ENCODE data around the gene EFHC1. TPM values are rescaled to one million over a fixed set of nuclear protein-coding genes. Genes with fewer than 3 reads are reported as not detected.
A peak's percentile ranks its signal among the peaks of the same experiment; 100 is the strongest.

EFHC1 gene
- total RNA-seq, 1 experiment from 2014 or later = 15.5 TPM

DNA sequence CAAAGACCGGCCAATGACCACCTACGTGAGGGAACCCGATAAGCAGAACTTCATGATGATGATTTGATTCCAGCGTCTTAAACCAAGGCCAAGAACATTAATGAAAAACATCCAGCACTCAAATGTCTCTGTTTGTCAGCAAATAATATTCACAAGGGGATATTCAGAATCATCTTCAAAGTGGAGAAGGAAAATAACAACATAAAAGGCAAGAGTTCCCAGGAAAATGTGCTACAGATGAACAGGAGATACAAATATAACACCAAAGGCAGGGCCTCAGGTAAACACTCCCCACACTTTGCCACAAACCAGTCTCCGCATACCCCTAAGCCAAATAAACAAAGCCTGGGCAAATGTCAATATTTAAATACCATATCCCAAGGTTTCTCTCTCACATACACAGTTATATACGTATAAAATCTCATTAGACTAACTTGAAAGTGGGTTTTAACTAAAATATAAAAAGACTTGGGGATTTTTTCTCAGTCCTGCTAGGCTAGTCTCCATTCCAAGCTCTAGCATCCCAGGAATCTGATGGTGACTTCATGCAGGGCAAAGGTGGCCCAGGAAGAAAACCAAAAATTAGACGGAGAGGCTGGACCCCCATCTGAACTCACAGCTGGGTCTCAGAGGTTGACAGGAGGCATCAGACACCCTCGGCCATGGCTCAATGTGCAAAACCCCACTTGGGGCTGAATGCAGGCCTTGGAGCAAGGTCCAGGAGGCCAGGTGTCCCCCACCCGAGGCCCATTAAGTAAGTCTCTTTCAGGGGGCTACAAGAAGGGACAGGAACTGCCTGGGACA, 124.7 kb downstream of the EFHC1 start:
- no peaks in the 10 kb centered on the region for H3K27me3 Mint-ChIP-seq (ENCODE audit: low read depth)
- H3K4me3 Mint-ChIP-seq = no peak overlapping the region
- no peak for DNase-seq (ENCODE audit: low spot score)
- ChIA-PET CTCF (interaction anchor here (0.9 kb wide), 1 partner anchor 32 kb away, joined by 3 read pairs; the partner anchor contains the start of gene TRAM2), POLR2A (interaction anchor here (1.0 kb wide), 1 partner anchor 9 kb away, joined by 3 read pairs; no protein-coding TSS in a partner anchor)
- no peak for ATAC-seq
- TF ChIP-seq MXD4 (CRISPR knock-in tag; IDR thresholded peaks at IDR 0.05; ENCODE audit: borderline replicate concordance) = no peak
- TF ChIP-seq, protein P1, sequence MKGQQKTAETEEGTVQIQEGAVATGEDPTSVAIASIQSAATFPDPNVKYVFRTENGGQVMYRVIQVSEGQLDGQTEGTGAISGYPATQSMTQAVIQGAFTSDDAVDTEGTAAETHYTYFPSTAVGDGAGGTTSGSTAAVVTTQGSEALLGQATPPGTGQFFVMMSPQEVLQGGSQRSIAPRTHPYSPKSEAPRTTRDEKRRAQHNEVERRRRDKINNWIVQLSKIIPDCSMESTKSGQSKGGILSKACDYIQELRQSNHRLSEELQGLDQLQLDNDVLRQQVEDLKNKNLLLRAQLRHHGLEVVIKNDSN (CRISPR knock-in tag; IDR thresholded peaks at IDR 0.05) = no peak
- no peak for TF ChIP-seq ZNF671 (CRISPR knock-in tag; IDR thresholded peaks at IDR 0.05)
- no peak for TF ChIP-seq NR1H2 (CRISPR knock-in tag; IDR thresholded peaks at IDR 0.05)
- no peak for TF ChIP-seq GABPB1 (CRISPR knock-in tag; IDR thresholded peaks at IDR 0.05)
- TF ChIP-seq CREB1 (CRISPR knock-in tag; IDR thresholded peaks at IDR 0.05) = no peak
- TF ChIP-seq, protein P2, sequence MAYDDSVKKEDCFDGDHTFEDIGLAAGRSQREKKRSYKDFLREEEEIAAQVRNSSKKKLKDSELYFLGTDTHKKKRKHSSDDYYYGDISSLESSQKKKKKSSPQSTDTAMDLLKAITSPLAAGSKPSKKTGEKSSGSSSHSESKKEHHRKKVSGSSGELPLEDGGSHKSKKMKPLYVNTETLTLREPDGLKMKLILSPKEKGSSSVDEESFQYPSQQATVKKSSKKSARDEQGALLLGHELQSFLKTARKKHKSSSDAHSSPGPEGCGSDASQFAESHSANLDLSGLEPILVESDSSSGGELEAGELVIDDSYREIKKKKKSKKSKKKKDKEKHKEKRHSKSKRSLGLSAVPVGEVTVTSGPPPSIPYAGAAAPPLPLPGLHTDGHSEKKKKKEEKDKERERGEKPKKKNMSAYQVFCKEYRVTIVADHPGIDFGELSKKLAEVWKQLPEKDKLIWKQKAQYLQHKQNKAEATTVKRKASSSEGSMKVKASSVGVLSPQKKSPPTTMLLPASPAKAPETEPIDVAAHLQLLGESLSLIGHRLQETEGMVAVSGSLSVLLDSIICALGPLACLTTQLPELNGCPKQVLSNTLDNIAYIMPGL (CRISPR knock-in tag; IDR thresholded peaks at IDR 0.05) = no peak
- TF ChIP-seq, protein P3, sequence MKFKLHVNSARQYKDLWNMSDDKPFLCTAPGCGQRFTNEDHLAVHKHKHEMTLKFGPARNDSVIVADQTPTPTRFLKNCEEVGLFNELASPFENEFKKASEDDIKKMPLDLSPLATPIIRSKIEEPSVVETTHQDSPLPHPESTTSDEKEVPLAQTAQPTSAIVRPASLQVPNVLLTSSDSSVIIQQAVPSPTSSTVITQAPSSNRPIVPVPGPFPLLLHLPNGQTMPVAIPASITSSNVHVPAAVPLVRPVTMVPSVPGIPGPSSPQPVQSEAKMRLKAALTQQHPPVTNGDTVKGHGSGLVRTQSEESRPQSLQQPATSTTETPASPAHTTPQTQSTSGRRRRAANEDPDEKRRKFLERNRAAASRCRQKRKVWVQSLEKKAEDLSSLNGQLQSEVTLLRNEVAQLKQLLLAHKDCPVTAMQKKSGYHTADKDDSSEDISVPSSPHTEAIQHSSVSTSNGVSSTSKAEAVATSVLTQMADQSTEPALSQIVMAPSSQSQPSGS (CRISPR knock-in tag; IDR thresholded peaks at IDR 0.05; ENCODE audit: borderline replicate concordance, low read depth) = no peak
- TF ChIP-seq, protein P4, sequence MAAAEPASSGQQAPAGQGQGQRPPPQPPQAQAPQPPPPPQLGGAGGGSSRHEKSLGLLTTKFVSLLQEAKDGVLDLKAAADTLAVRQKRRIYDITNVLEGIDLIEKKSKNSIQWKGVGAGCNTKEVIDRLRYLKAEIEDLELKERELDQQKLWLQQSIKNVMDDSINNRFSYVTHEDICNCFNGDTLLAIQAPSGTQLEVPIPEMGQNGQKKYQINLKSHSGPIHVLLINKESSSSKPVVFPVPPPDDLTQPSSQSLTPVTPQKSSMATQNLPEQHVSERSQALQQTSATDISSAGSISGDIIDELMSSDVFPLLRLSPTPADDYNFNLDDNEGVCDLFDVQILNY (CRISPR knock-in tag; IDR thresholded peaks at IDR 0.05) = no peak
- TF ChIP-seq TEAD4 (CRISPR knock-in tag; IDR thresholded peaks at IDR 0.05) = no peak
- no peak for TF ChIP-seq EMX1 (CRISPR knock-in tag; IDR thresholded peaks at IDR 0.05)
- no peak for TF ChIP-seq GTF2I (CRISPR knock-in tag; conservative IDR thresholded peaks at IDR 0.05)
- no peak for TF ChIP-seq NFYB (CRISPR knock-in tag; conservative IDR thresholded peaks at IDR 0.05; ENCODE audit: low read depth)
- TF ChIP-seq, protein P5, sequence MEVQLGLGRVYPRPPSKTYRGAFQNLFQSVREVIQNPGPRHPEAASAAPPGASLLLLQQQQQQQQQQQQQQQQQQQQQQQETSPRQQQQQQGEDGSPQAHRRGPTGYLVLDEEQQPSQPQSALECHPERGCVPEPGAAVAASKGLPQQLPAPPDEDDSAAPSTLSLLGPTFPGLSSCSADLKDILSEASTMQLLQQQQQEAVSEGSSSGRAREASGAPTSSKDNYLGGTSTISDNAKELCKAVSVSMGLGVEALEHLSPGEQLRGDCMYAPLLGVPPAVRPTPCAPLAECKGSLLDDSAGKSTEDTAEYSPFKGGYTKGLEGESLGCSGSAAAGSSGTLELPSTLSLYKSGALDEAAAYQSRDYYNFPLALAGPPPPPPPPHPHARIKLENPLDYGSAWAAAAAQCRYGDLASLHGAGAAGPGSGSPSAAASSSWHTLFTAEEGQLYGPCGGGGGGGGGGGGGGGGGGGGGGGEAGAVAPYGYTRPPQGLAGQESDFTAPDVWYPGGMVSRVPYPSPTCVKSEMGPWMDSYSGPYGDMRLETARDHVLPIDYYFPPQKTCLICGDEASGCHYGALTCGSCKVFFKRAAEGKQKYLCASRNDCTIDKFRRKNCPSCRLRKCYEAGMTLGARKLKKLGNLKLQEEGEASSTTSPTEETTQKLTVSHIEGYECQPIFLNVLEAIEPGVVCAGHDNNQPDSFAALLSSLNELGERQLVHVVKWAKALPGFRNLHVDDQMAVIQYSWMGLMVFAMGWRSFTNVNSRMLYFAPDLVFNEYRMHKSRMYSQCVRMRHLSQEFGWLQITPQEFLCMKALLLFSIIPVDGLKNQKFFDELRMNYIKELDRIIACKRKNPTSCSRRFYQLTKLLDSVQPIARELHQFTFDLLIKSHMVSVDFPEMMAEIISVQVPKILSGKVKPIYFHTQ (CRISPR knock-in tag; IDR thresholded peaks at IDR 0.05) = no peak
- TF ChIP-seq, protein P6, sequence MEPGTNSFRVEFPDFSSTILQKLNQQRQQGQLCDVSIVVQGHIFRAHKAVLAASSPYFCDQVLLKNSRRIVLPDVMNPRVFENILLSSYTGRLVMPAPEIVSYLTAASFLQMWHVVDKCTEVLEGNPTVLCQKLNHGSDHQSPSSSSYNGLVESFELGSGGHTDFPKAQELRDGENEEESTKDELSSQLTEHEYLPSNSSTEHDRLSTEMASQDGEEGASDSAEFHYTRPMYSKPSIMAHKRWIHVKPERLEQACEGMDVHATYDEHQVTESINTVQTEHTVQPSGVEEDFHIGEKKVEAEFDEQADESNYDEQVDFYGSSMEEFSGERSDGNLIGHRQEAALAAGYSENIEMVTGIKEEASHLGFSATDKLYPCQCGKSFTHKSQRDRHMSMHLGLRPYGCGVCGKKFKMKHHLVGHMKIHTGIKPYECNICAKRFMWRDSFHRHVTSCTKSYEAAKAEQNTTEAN (CRISPR knock-in tag; IDR thresholded peaks at IDR 0.05) = no peak
- TF ChIP-seq, protein P7, sequence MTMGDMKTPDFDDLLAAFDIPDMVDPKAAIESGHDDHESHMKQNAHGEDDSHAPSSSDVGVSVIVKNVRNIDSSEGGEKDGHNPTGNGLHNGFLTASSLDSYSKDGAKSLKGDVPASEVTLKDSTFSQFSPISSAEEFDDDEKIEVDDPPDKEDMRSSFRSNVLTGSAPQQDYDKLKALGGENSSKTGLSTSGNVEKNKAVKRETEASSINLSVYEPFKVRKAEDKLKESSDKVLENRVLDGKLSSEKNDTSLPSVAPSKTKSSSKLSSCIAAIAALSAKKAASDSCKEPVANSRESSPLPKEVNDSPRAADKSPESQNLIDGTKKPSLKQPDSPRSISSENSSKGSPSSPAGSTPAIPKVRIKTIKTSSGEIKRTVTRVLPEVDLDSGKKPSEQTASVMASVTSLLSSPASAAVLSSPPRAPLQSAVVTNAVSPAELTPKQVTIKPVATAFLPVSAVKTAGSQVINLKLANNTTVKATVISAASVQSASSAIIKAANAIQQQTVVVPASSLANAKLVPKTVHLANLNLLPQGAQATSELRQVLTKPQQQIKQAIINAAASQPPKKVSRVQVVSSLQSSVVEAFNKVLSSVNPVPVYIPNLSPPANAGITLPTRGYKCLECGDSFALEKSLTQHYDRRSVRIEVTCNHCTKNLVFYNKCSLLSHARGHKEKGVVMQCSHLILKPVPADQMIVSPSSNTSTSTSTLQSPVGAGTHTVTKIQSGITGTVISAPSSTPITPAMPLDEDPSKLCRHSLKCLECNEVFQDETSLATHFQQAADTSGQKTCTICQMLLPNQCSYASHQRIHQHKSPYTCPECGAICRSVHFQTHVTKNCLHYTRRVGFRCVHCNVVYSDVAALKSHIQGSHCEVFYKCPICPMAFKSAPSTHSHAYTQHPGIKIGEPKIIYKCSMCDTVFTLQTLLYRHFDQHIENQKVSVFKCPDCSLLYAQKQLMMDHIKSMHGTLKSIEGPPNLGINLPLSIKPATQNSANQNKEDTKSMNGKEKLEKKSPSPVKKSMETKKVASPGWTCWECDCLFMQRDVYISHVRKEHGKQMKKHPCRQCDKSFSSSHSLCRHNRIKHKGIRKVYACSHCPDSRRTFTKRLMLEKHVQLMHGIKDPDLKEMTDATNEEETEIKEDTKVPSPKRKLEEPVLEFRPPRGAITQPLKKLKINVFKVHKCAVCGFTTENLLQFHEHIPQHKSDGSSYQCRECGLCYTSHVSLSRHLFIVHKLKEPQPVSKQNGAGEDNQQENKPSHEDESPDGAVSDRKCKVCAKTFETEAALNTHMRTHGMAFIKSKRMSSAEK (CRISPR knock-in tag; IDR thresholded peaks at IDR 0.05; ENCODE audit: borderline replicate concordance) = no peak
- TF ChIP-seq TCF7 (CRISPR knock-in tag; IDR thresholded peaks at IDR 0.05; ENCODE audit: low read depth) = no peak
- TF ChIP-seq, protein P8, sequence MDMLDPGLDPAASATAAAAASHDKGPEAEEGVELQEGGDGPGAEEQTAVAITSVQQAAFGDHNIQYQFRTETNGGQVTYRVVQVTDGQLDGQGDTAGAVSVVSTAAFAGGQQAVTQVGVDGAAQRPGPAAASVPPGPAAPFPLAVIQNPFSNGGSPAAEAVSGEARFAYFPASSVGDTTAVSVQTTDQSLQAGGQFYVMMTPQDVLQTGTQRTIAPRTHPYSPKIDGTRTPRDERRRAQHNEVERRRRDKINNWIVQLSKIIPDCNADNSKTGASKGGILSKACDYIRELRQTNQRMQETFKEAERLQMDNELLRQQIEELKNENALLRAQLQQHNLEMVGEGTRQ (CRISPR knock-in tag; IDR thresholded peaks at IDR 0.05) = no peak
- peak overlapping the region; percentile 69; the same call in 1 of the 2 replicates for H3K27ac Mint-ChIP-seq
- H3K9me3 Mint-ChIP-seq = no peaks in the 10 kb centered on the region
- H3K36me3 Mint-ChIP-seq = no peaks in the 10 kb centered on the region
- peaks cover 59% of the 10 kb centered on the region for H3K4me1 Mint-ChIP-seq

All from WTC11 (cell line).